ENCODE measurements around the gene TCF4.

DNA sequence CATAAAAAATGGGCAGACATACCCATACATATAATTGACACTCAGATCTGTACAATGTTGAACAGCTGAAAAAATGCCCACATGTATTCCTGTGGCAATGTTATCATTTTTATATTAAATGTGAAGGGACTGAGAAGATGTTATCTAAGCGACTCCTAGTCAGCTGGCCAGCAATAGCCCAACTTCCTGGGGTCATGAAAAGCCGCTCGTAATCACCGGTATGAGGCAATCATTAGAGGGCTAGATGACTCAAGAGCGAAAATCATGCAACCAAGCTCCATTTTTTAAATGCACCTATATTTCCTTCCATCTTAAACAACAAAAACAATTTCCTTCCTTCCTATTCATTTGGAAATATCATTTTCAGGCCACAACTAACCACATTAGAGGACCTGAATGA is 354.1 kb downstream of the TCF4 start:
- no peak for TF ChIP-seq FOXK2 (IDR thresholded peaks at IDR 0.05)
- TF ChIP-seq HDGF (IDR thresholded peaks at IDR 0.05; ENCODE audit: borderline replicate concordance) = no peak

Measured in HEK293T (cell line).